Smooth muscle cell (in vitro differentiated cells): ENCODE results near the gene ARMC9. TPM values are rescaled to one million over a fixed set of nuclear protein-coding genes. Genes with fewer than 3 reads are reported as not detected.

Experiments used
- DNase-seq: peaks from one replicate; lab custom pipeline; 2025; ENCODE audit not compliant: unreplicated experiment; lab: John Stamatoyannopoulos, UW
- H2AFZ ChIP-seq: fragments of 200-600 bp; sonication (generic); 2 replicates; pipeline ENCODE4 v1.6.0; 2016; ENCODE audit warnings: antibody characterized with exemption, low read depth, mild to moderate bottlenecking
- H3F3A ChIP-seq: fragments of 200-600 bp; sonication (generic); 2 replicates; pipeline ENCODE4 v1.6.0; 2017; ENCODE audit warnings: antibody characterized with exemption, low read depth
- H3K27ac ChIP-seq: fragments of 200-600 bp; sonication (generic); 2 replicates; pipeline ENCODE4 v1.5.1; 2016; ENCODE audit warnings: low read depth, mild to moderate bottlenecking
- H3K27me3 ChIP-seq: fragments of 200-600 bp; sonication (generic); 2 replicates; pipeline ENCODE4 v1.6.1; 2016; ENCODE audit warnings: low read depth, mild to moderate bottlenecking
- H3K36me3 ChIP-seq: fragments of 200-600 bp; sonication (generic); 2 replicates; pipeline ENCODE4 v1.5.1; 2016; ENCODE audit warnings: low read depth
- H3K4me1 ChIP-seq: fragments of 200-600 bp; sonication (generic); 2 replicates; pipeline ENCODE4 v1.5.1; 2016; ENCODE audit warnings: low read depth
- H3K4me2 ChIP-seq: fragments of 200-600 bp; sonication (generic); 2 replicates; pipeline ENCODE4 v1.6.0; 2016; ENCODE audit warnings: mild to moderate bottlenecking
- H3K4me3 ChIP-seq: fragments of 200-600 bp; sonication (generic); 2 replicates; pipeline ENCODE4 v1.5.1; 2016; ENCODE audit warnings: mild to moderate bottlenecking
- H3K79me2 ChIP-seq: fragments of 200-600 bp; sonication (generic); 2 replicates; pipeline ENCODE4 v1.6.0; 2016; ENCODE audit warnings: low read depth, mild to moderate bottlenecking
- H3K9ac ChIP-seq: fragments of 200-600 bp; sonication (generic); 2 replicates; pipeline ENCODE4 v1.6.0; 2016; ENCODE audit warnings: low read depth
- H3K9me3 ChIP-seq: fragments of 200-600 bp; sonication (generic); replicated peaks from 2 replicates; pipeline ENCODE4 v1.5.1; 2016; ENCODE audit warnings: low read depth
- H4K20me1 ChIP-seq: fragments of 200-600 bp; sonication (generic); 2 replicates; pipeline ENCODE4 v1.6.0; 2016; ENCODE audit warnings: low read depth
- CTCF ChIP-seq: fragments of 200-600 bp; sonication (generic); IDR thresholded peaks from 2 replicates; pipeline ENCODE4 v1.5.1; 2017; ENCODE audit warnings: borderline replicate concordance, mild to moderate bottlenecking, antibody characterized with exemption; ENCODE audit not compliant: insufficient read depth, poor library complexity, severe bottlenecking
- WGBS: methylation state at CpG from one replicate; pipeline ENCODE4 v1.1.7; 2016; ENCODE audit warnings: low lambda C conversion rate; 5-methylcytosine and 5-hydroxymethylcytosine counted together
- polyA plus RNA-seq: library from polyadenylated mRNA; unstranded; fragments of >200 nt; fragmentation: Nextera tagmentation; extraction: Ambion mirVana; gene quantifications from 2 replicates; pipeline ENCODE4 v1.2.1, GENCODE V29; 2016
- total RNA-seq: library from RNA; depleted of rRNA; stranded (reverse); fragments of >200 nt; gene quantifications from 2 replicates; pipeline ENCODE4 v1.2.3, GENCODE V29; 2014

Gene ARMC9
- total and polyA plus RNA-seq, 2 experiments from 2014 or later, result 34.7 to 51.0 TPM

GRCh38 chr2:231204581-231204980 lies 6.2 kb downstream of the ARMC9 start:
- Histone ChIP-seq H3K4me1 (peaks cover 8% of the 10 kb centered on the region), H3F3A (peaks cover 4% of the 10 kb centered on the region), H3K27ac (no peak overlapping the region), H3K36me3 (peaks cover 4% of the 10 kb centered on the region), H4K20me1 (peaks cover 53% of the 10 kb centered on the region), H3K4me3 (no peak overlapping the region), H3K9me3 (no peaks in the 10 kb centered on the region), H3K4me2 (no peak overlapping the region), H3K9ac (no peak overlapping the region), H3K79me2 (peaks cover 43% of the 10 kb centered on the region), H3K27me3 (no peaks in the 10 kb centered on the region), H2AFZ (no peak overlapping the region)
- DNase-seq, result no peak
- WGBS, result 92% methylated on average over 5 of the region's 5 CpGs
- no peak for TF ChIP-seq CTCF

- no peaks in the 10 kb centered on the region for H3K9me3 ChIP-seq
- WGBS, result 84% methylated on average over 4 of the region's 4 CpGs
- H4K20me1 ChIP-seq, result peaks cover 58% of the 10 kb centered on the region
- TF ChIP-seq CTCF, result no peak
- H3K4me2 ChIP-seq, result no peak overlapping the region
- no peak overlapping the region for H2AFZ ChIP-seq
- no peak overlapping the region for H3K27ac ChIP-seq
- no peak overlapping the region for H3K4me3 ChIP-seq
- H3K27me3 ChIP-seq, result no peaks in the 10 kb centered on the region
- H3K79me2 ChIP-seq, result peaks cover 29% of the 10 kb centered on the region
- peaks cover 4% of the 10 kb centered on the region for H3K36me3 ChIP-seq
- DNase-seq, result no peak
- no peaks in the 10 kb centered on the region for H3K4me1 ChIP-seq
- H3F3A ChIP-seq, result no peaks in the 10 kb centered on the region
- no peak overlapping the region for H3K9ac ChIP-seq
Measured at GRCh38 chr2:231207734-231208133, 9.3 kb downstream of the ARMC9 start.

- TF ChIP-seq CTCF, result no peak
- Histone ChIP-seq H3K9me3 (no peaks in the 10 kb centered on the region), H3K4me2 (no peak overlapping the region), H3K79me2 (peaks cover 12% of the 10 kb centered on the region), H3K36me3 (peaks cover 6% of the 10 kb centered on the region), H2AFZ (no peak overlapping the region), H3K27ac (no peak overlapping the region), H3K27me3 (no peaks in the 10 kb centered on the region), H3K4me1 (no peaks in the 10 kb centered on the region), H3K4me3 (no peak overlapping the region), H3K9ac (no peak overlapping the region), H4K20me1 (peaks cover 45% of the 10 kb centered on the region), H3F3A (no peaks in the 10 kb centered on the region)
- no peak for DNase-seq
- WGBS, result 96% methylated on average over 3 of the region's 3 CpGs
Measured at GRCh38 chr2:231210782-231211181, 12.4 kb downstream of the ARMC9 start.

GRCh38 chr2:231211486-231211885 lies 13.1 kb downstream of the ARMC9 start:
- H3K9ac ChIP-seq, result no peak overlapping the region
- H3K4me3 ChIP-seq, result no peak overlapping the region
- no peaks in the 10 kb centered on the region for H3K4me1 ChIP-seq
- peaks cover 39% of the 10 kb centered on the region for H4K20me1 ChIP-seq
- H3K9me3 ChIP-seq, result no peaks in the 10 kb centered on the region
- peaks cover 12% of the 10 kb centered on the region for H3K36me3 ChIP-seq
- no peak for TF ChIP-seq CTCF
- no peaks in the 10 kb centered on the region for H3K27me3 ChIP-seq
- H3K27ac ChIP-seq, result no peak overlapping the region
- no peak overlapping the region for H2AFZ ChIP-seq
- no peak overlapping the region for H3K4me2 ChIP-seq
- no peak for DNase-seq
- H3K79me2 ChIP-seq, result peaks cover 12% of the 10 kb centered on the region
- no peaks in the 10 kb centered on the region for H3F3A ChIP-seq
- 98% methylated on average over 2 of the region's 2 CpGs for WGBS
